ENCODE data around the gene GP5. TPM values are rescaled to one million over a fixed set of nuclear protein-coding genes. Genes with fewer than 3 reads are reported as not detected.

The GP5 gene
- total RNA-seq, 2 donors from 2014 or later = 0.09 to 0.13 TPM

DNA sequence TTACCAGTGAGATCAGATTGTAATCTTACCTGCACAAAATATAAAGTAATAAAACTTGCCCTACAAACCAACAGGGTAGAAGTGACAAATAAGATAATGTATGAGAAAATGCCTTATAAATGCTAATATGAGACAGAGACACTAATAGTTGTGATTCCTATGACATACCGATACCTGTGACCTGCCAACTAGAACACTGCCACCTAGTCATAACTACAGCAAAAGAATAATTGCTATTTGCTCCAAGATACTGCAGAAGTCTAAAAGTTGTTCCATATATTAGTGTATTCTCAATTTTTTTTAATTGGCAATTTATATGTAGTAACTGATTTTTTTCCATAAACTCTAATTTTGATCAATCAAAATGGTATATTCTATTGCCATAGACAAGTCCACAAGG is 25.3 kb upstream of the GP5 start:
- Mint-ChIP-seq H3K27ac (no peak overlapping the region), H3K4me3 (no peak overlapping the region), H3K36me3 (ENCODE audit: low read depth) (peaks cover 54% of the 10 kb centered on the region), H3K9me3 (no peaks in the 10 kb centered on the region), H3K27me3 (ENCODE audit: insufficient read depth) (no peaks in the 10 kb centered on the region), H3K4me1 (no peaks in the 10 kb centered on the region)
- Histone ChIP-seq H3K9ac (ENCODE audit: extremely low read depth, low read length, poor library complexity, severe bottlenecking) (no peak overlapping the region), H3K9me3 (ENCODE audit: control insufficient read depth, low read length) (no peaks in the 10 kb centered on the region), H3K27ac (ENCODE audit: low read depth, low read length) (no peak overlapping the region), H3K4me1 (ENCODE audit: control insufficient read depth, insufficient read depth, low read length) (no peaks in the 10 kb centered on the region), H3K4me3 (ENCODE audit: low read length) (no peak overlapping the region), H3K27me3 (ENCODE audit: control insufficient read depth, insufficient read depth, low read length, poor library complexity, severe bottlenecking) (no peaks in the 10 kb centered on the region), H3K36me3 (ENCODE audit: control insufficient read depth, insufficient read depth, low read length) (peaks cover 76% of the 10 kb centered on the region)
- no peak for TF ChIP-seq CTCF (conservative IDR thresholded peaks at IDR 0.05)
- 89% methylated on average over 1 of the region's 1 CpG; no CpG with 5 or more reads in 1 of the 2 experiments for WGBS, 2 experiments (ENCODE audit: insufficient coverage in 1 of 2, insufficient read length in 1 of 2)
- no peak for DNase-seq

DNA sequence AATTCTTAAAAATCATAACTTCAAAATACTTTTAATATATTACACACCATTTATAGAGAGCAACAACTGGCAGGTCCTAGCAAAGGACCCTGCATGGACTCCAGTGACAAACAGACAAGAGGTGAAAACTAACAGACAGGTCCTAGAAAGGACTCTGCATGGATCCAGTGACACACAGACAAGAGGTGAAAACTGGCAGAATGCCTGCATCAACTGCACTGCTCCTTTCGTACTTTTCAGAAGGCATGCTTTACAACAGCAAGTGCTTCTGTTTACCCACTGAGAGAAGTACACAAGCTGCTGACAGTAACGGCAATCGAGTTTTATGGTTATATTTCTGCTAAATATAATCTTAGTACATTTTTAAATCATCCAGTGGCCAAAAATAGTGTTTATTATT is 24.3 kb upstream of the GP5 start:
- Histone ChIP-seq H3K9ac (ENCODE audit: extremely low read depth, low read length, poor library complexity, severe bottlenecking) (no peak overlapping the region), H3K27ac (ENCODE audit: low read depth, low read length) (no peak overlapping the region), H3K4me1 (ENCODE audit: control insufficient read depth, insufficient read depth, low read length) (no peaks in the 10 kb centered on the region), H3K27me3 (ENCODE audit: control insufficient read depth, insufficient read depth, low read length, poor library complexity, severe bottlenecking) (no peaks in the 10 kb centered on the region), H3K36me3 (ENCODE audit: control insufficient read depth, insufficient read depth, low read length) (peaks cover 78% of the 10 kb centered on the region), H3K9me3 (ENCODE audit: control insufficient read depth, low read length) (no peaks in the 10 kb centered on the region), H3K4me3 (ENCODE audit: low read length) (no peak overlapping the region)
- WGBS, 2 experiments (ENCODE audit: insufficient coverage in 1 of 2, insufficient read length in 1 of 2) = 86 to 88% methylated on average over 1 to 3 of the region's 3 CpGs
- no peak overlapping the region for H3K4me3 Mint-ChIP-seq
- no peaks in the 10 kb centered on the region for H3K9me3 Mint-ChIP-seq
- no peak for DNase-seq
- no peak for TF ChIP-seq CTCF (conservative IDR thresholded peaks at IDR 0.05)
- peaks cover 56% of the 10 kb centered on the region for H3K36me3 Mint-ChIP-seq (ENCODE audit: low read depth)
- H3K27me3 Mint-ChIP-seq (ENCODE audit: insufficient read depth) = no peaks in the 10 kb centered on the region
- H3K4me1 Mint-ChIP-seq = no peaks in the 10 kb centered on the region
- no peak overlapping the region for H3K27ac Mint-ChIP-seq

DNA sequence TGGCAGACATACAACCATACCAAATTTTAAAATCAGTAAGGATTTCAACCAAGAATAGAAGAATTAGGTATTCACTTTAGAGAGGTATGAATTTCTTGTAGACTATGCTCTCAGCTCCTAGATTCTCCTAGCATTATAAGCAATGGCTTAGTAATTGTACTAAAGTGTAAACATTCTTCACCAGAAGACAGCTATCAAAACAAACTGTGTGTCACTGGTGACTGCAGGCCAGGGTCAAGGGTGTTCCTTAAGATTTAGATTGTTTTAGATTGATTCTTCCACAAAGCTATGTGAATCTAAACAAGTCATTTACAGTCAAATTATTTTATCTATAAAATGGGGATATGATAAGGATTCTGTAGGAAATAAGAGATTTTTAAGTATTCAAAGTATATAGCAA is 23.1 kb upstream of the GP5 start:
- no peaks in the 10 kb centered on the region for H3K27me3 ChIP-seq (ENCODE audit: control insufficient read depth, insufficient read depth, low read length, poor library complexity, severe bottlenecking)
- Mint-ChIP-seq H3K36me3 (ENCODE audit: low read depth) (peaks cover 58% of the 10 kb centered on the region), H3K4me1 (no peaks in the 10 kb centered on the region), H3K9me3 (no peaks in the 10 kb centered on the region), H3K27ac (no peak overlapping the region), H3K27me3 (ENCODE audit: insufficient read depth) (no peaks in the 10 kb centered on the region), H3K4me3 (no peak overlapping the region)
- no peaks in the 10 kb centered on the region for H3K9me3 ChIP-seq (ENCODE audit: control insufficient read depth, low read length)
- H3K4me3 ChIP-seq (ENCODE audit: low read length) = no peak overlapping the region
- no peak overlapping the region for H3K27ac ChIP-seq (ENCODE audit: low read depth, low read length)
- H3K36me3 ChIP-seq (ENCODE audit: control insufficient read depth, insufficient read depth, low read length) = peaks cover 75% of the 10 kb centered on the region
- no peaks in the 10 kb centered on the region for H3K4me1 ChIP-seq (ENCODE audit: control insufficient read depth, insufficient read depth, low read length)
- no peak for DNase-seq
- H3K9ac ChIP-seq (ENCODE audit: extremely low read depth, low read length, poor library complexity, severe bottlenecking) = no peak overlapping the region
- TF ChIP-seq CTCF (conservative IDR thresholded peaks at IDR 0.05) = no peak
